HG03108 (cell line): Measurements from ENCODE around the gene RNU7-1.

Experiments used
- ATAC-seq: cut with Tn5 transposase; IDR thresholded peaks from one replicate; pipeline ENCODE4 v1.9.1; 2021; ENCODE audit warnings: moderate library complexity; ENCODE audit not compliant: unreplicated experiment

The RNU7-1 gene

GRCh38 chr12:6936636-6937480 is 6.8 kb upstream of the RNU7-1 start:
- peak; percentile 7 for ATAC-seq

- peak; percentile 90 for ATAC-seq
Measured at GRCh38 chr12:6937481-6938352, 5.9 kb upstream of the RNU7-1 start.

- no peak for ATAC-seq
Measured at GRCh38 chr12:6938353-6939190, 5.0 kb upstream of the RNU7-1 start.

GRCh38 chr12:6939191-6939540 is 4.5 kb upstream of the RNU7-1 start:
- no peak for ATAC-seq

- no peak for ATAC-seq
Measured at GRCh38 chr12:6941267-6941666, 2.3 kb upstream of the RNU7-1 start.

GRCh38 chr12:6941782-6942181 is 1.8 kb upstream of the RNU7-1 start:
- no peak for ATAC-seq

- no peak for ATAC-seq
Measured at GRCh38 chr12:6942331-6942665, 1.3 kb upstream of the RNU7-1 start.

- peak; percentile 23 for ATAC-seq
Measured at GRCh38 chr12:6943389-6943721, 261 bp upstream of the RNU7-1 start.

- no peak for ATAC-seq
Measured at GRCh38 chr12:6944381-6945186, 968 bp downstream of the RNU7-1 start.

GRCh38 chr12:6945613-6946012 is 2.0 kb downstream of the RNU7-1 start:
- no peak for ATAC-seq

GRCh38 chr12:6946033-6946919 is 2.7 kb downstream of the RNU7-1 start:
- peak; percentile 30 for ATAC-seq

GRCh38 chr12:6946920-6947374 is 3.3 kb downstream of the RNU7-1 start:
- no peak for ATAC-seq

GRCh38 chr12:6947615-6948014 is 4.0 kb downstream of the RNU7-1 start:
- ATAC-seq: no peak

GRCh38 chr12:6948873-6949594 is 5.4 kb downstream of the RNU7-1 start:
- ATAC-seq: no peak

GRCh38 chr12:6950401-6950801 is 6.8 kb downstream of the RNU7-1 start:
- no peak for ATAC-seq

GRCh38 chr12:6950811-6951540 is 7.4 kb downstream of the RNU7-1 start, which contains the start of gene PTPN6:
Gene PTPN6, plus strand, starts transcription at chr12:6951356. Its CDS starts 157 bp downstream, at chr12:6951513.
- ATAC-seq: peak; percentile 24

GRCh38 chr12:6951551-6952120 is 8.0 kb downstream of the RNU7-1 start:
- ATAC-seq: no peak
